DND-41 (cell line): ENCODE results near the gene RFPL1.

Experiments used
- CTCF ChIP-seq: IDR thresholded peaks from 2 replicates; pipeline ENCODE4 v1.5.1; 2012; ENCODE audit warnings: borderline replicate concordance, low read length, moderate library complexity, mild to moderate bottlenecking; ENCODE audit not compliant: poor library complexity, severe bottlenecking; ENCODE audit errors: extremely low read depth
- EZH2 ChIP-seq: IDR thresholded peaks from 3 replicates; pipeline ENCODE4 v1.6.1; 2012; ENCODE audit warnings: borderline replicate concordance, low read depth, mild to moderate bottlenecking, moderate library complexity, low read length, inconsistent platforms; ENCODE audit not compliant: severe bottlenecking

DNA sequence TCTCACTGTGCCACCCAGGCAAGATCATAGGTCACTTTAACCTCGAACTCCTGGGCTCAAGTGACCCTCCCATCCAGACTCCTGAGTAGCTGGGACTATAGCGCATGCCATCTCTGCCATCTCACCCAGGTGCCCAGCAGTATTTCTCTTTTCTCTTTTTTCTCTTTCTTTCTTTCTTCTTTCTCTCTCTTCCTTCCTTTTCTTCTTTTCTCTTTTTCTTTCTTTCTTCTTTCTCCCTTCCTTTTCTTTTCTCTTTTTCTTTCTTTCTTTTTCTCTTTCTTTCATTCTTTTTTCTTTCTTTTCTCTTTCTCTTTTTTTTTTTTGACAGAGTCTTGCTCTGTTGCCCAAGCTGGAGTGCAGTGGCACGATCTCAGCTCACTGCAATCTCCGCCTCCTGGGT lies 13.5 kb downstream of the RFPL1 start:
- TF ChIP-seq CTCF (no peak), EZH2 (no peak)
